HEK293 (cell line): ENCODE measurements around the gene MCM3AP.

Experiments
- CTCF ChIA-PET: fragments of 350-600 bp; formaldehyde crosslinking; extraction: SDS; loops from one replicate; lab custom pipeline; 2021; ENCODE audit warnings: antibody characterized with exemption; lab: Yijun Ruan, JAX
- POLR2A ChIA-PET: fragments of 300-600 bp; formaldehyde crosslinking; extraction: SDS; loops from one replicate; lab custom pipeline; 2020; ENCODE audit warnings: antibody characterized with exemption, inconsistent platforms; lab: Yijun Ruan, JAX
- H3K27ac ChIP-seq: fragments of 200-500 bp; sonication (Bioruptor generic); 2 replicates; pipeline ENCODE4 v1.5.1; 2014; ENCODE audit warnings: low read depth, low read length, control low read depth, inconsistent platforms; ENCODE audit errors: extremely low read depth
- H3K36me3 ChIP-seq, 2 experiments: fragments of 200-500 bp in 1 of 2; sonication (Bioruptor generic) in 1 of 2; 1 replicate in 1 of 2; 2 replicates in 1 of 2; pipeline ENCODE4 v1.5.1; 2014 to 2017; ENCODE audit warnings: inconsistent platforms in 2 of 2, low read length in 2 of 2; ENCODE audit not compliant: control insufficient read depth in 2 of 2, insufficient read depth in 1 of 2
- H3K4me1 ChIP-seq: fragments of 200-500 bp; sonication (Bioruptor generic); 2 replicates; pipeline ENCODE4 v1.5.1; 2014; ENCODE audit warnings: mild to moderate bottlenecking, low read length, inconsistent platforms; ENCODE audit not compliant: control insufficient read depth, insufficient read depth
- H3K4me3 ChIP-seq: 2 replicates; pipeline ENCODE4 v1.5.1; 2011; ENCODE audit warnings: low read depth, mild to moderate bottlenecking, control low read depth, low read length, moderate library complexity
- H3K9me3 ChIP-seq: fragments of 200-500 bp; sonication (Bioruptor generic); 2 replicates; pipeline ENCODE4 v1.5.1; 2014; ENCODE audit warnings: low read depth, low read length, inconsistent platforms; ENCODE audit not compliant: control insufficient read depth, insufficient read depth
- AEBP2 ChIP-seq: fragments of 450-650 bp; formaldehyde crosslinking; IDR thresholded peaks from 2 replicates; pipeline ENCODE4 v1.5.1; 2016; ENCODE audit warnings: missing biosample characterization, missing genetic modification characterization, borderline replicate concordance
- KLF17 ChIP-seq: fragments of 450-650 bp; formaldehyde crosslinking; IDR thresholded peaks from 2 replicates; pipeline ENCODE4 v1.5.1; 2016; ENCODE audit warnings: missing biosample characterization, missing genetic modification characterization
- KLF7 ChIP-seq: fragments of 450-650 bp; formaldehyde crosslinking; IDR thresholded peaks from 2 replicates; pipeline ENCODE4 v1.5.1; 2016; ENCODE audit warnings: missing biosample characterization, missing genetic modification characterization, borderline replicate concordance
- KLF9 ChIP-seq: fragments of 450-650 bp; formaldehyde crosslinking; IDR thresholded peaks from 2 replicates; pipeline ENCODE4 v1.5.1; 2016; ENCODE audit warnings: missing biosample characterization, missing genetic modification characterization, low read depth
- SP2 ChIP-seq: fragments of 450-650 bp; formaldehyde crosslinking; IDR thresholded peaks from 2 replicates; pipeline ENCODE4 v1.5.1; 2016; ENCODE audit warnings: missing biosample characterization, missing genetic modification characterization
- SP7 ChIP-seq: fragments of 450-650 bp; formaldehyde crosslinking; IDR thresholded peaks from 2 replicates; pipeline ENCODE4 v1.5.1; 2016; ENCODE audit warnings: missing biosample characterization, missing genetic modification characterization
- YY2 ChIP-seq: fragments of 450-650 bp; formaldehyde crosslinking; IDR thresholded peaks from 2 replicates; pipeline ENCODE4 v1.5.1; 2016; ENCODE audit warnings: missing biosample characterization, missing genetic modification characterization
- ZNF280D ChIP-seq: fragments of 450-650 bp; formaldehyde crosslinking; IDR thresholded peaks from 2 replicates; pipeline ENCODE4 v1.5.1; 2016; ENCODE audit warnings: missing biosample characterization, missing genetic modification characterization
- ZNF350 ChIP-seq: fragments of 450-650 bp; formaldehyde crosslinking; IDR thresholded peaks from 2 replicates; pipeline ENCODE4 v1.5.0; 2017; ENCODE audit warnings: missing biosample characterization, mild to moderate bottlenecking, missing genetic modification characterization
- ZNF37A ChIP-seq: fragments of 450-650 bp; IDR thresholded peaks from 2 replicates; pipeline ENCODE4 v1.5.1; 2018; ENCODE audit warnings: missing biosample characterization, missing genetic modification characterization
- ZNF48 ChIP-seq: fragments of 450-650 bp; formaldehyde crosslinking; IDR thresholded peaks from 2 replicates; pipeline ENCODE4 v1.5.1; 2016; ENCODE audit warnings: missing biosample characterization, missing genetic modification characterization
- ZNF549 ChIP-seq: fragments of 450-650 bp; IDR thresholded peaks from 2 replicates; pipeline ENCODE4 v1.5.1; 2018; ENCODE audit warnings: missing biosample characterization, missing genetic modification characterization, mild to moderate bottlenecking, inconsistent platforms, moderate library complexity
- ZNF629 ChIP-seq: fragments of 450-650 bp; formaldehyde crosslinking; IDR thresholded peaks from 2 replicates; pipeline ENCODE4 v1.5.1; 2017; ENCODE audit warnings: missing biosample characterization, missing genetic modification characterization
- TF ChIP-seq, protein P1 (sequence below): IDR thresholded peaks from 2 replicates; pipeline ENCODE4 v1.6.1; 2011; ENCODE audit warnings: mild to moderate bottlenecking, low read depth, low read length, borderline replicate concordance
- TF ChIP-seq, protein P2 (sequence below): fragments of 450-650 bp; formaldehyde crosslinking; IDR thresholded peaks from 2 replicates; pipeline ENCODE4 v1.5.1; 2016; ENCODE audit warnings: missing biosample characterization, missing genetic modification characterization
- TF ChIP-seq, protein P3 (sequence below): fragments of 450-650 bp; formaldehyde crosslinking; IDR thresholded peaks from 2 replicates; pipeline ENCODE4 v1.5.1; 2016; ENCODE audit warnings: missing biosample characterization, missing genetic modification characterization

Gene MCM3AP

GRCh38 chr21:46218906-46219590 is 66.4 kb downstream of the MCM3AP start:
- POLR2A ChIA-PET, result interaction anchor here (0.7 kb wide), 2 partner anchors 90 to 148 kb away, joined by 3 read pairs; no protein-coding TSS in a partner anchor
- peaks cover 13 to 40% of the 10 kb centered on the region in 2 experiments; a peak in 2 of 3 replicates for H3K36me3 ChIP-seq
- no peak overlapping the region for H3K4me3 ChIP-seq
- H3K4me1 ChIP-seq, result no peaks in the 10 kb centered on the region
- no peaks in the 10 kb centered on the region for H3K9me3 ChIP-seq
- TF ChIP-seq ZNF549 (tag by site-specific recombination) (no peak), ZNF629 (tag by site-specific recombination) (no peak), ZNF48 (tag by site-specific recombination) (no peak), ZNF350 (tag by site-specific recombination) (no peak), SP2 (peak; percentile 17; the same call in 1 of the 2 replicates)
- CTCF ChIA-PET, result interaction anchor here (1.4 kb wide), 1 partner anchor 66 kb away, joined by 4 read pairs; no protein-coding TSS in a partner anchor
- H3K27ac ChIP-seq, result no peak overlapping the region

- Histone ChIP-seq H3K27ac (no peak overlapping the region), H3K4me1 (no peaks in the 10 kb centered on the region), H3K36me3 (peaks cover 13 to 46% of the 10 kb centered on the region in 2 experiments; a peak in 2 of 3 replicates), H3K4me3 (no peak overlapping the region), H3K9me3 (no peaks in the 10 kb centered on the region)
- ChIA-PET POLR2A (no interaction called here), CTCF (no interaction called here)
- TF ChIP-seq YY2 (tag by site-specific recombination) (no peak), KLF17 (tag by site-specific recombination) (no peak), KLF9 (no peak), ZNF48 (tag by site-specific recombination) (no peak), SP7 (tag by site-specific recombination) (no peak)
- TF ChIP-seq, protein P1, sequence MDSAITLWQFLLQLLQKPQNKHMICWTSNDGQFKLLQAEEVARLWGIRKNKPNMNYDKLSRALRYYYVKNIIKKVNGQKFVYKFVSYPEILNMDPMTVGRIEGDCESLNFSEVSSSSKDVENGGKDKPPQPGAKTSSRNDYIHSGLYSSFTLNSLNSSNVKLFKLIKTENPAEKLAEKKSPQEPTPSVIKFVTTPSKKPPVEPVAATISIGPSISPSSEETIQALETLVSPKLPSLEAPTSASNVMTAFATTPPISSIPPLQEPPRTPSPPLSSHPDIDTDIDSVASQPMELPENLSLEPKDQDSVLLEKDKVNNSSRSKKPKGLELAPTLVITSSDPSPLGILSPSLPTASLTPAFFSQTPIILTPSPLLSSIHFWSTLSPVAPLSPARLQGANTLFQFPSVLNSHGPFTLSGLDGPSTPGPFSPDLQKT, result no peak
Measured at GRCh38 chr21:46217511-46218196, 67.8 kb downstream of the MCM3AP start.

DNA sequence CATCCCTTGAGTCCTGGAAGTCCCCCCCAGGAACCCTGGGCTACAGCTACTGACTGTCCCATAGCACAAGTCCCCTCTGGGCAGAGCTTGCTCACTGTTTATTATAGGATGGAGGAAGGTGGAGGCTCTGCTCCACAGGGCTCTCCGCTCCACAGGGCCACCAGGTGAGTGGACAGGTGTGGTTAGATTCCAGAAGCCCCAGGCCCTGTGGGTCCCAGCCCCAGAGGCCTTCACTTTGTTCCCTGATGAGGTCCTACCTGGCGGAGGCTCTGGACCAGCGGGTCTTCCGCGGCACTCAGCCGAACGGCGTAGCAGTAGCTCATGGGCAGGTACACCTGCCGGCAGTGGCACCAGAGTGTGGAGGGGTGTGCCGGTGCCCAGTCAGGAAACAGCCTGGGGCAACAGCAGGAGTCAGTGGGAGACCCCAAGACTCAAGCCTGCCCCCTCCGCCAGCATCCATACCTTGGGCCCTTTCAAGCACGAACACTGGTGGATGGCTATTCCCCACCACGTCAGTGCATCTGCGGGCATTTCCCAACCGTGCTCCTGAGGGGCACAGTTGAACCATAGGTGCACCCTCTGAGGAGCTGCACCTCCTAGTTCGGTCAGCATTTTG is 69.2 kb downstream of the MCM3AP start:
- POLR2A ChIA-PET, result no interaction called here
- Histone ChIP-seq H3K4me3 (no peak overlapping the region), H3K27ac (no peak overlapping the region), H3K4me1 (no peaks in the 10 kb centered on the region), H3K36me3 (peaks cover 5 to 42% of the 10 kb centered on the region in 2 experiments; a peak in 2 of 3 replicates), H3K9me3 (no peaks in the 10 kb centered on the region)
- CTCF ChIA-PET, result interaction anchor here (2.0 kb wide), 1 partner anchor 63 kb away, joined by 6 read pairs; no protein-coding TSS in a partner anchor
- TF ChIP-seq ZNF280D (tag by site-specific recombination) (no peak), ZNF37A (tag by site-specific recombination) (no peak), AEBP2 (tag by site-specific recombination) (no peak), KLF7 (tag by site-specific recombination) (no peak)
- TF ChIP-seq, protein P2, sequence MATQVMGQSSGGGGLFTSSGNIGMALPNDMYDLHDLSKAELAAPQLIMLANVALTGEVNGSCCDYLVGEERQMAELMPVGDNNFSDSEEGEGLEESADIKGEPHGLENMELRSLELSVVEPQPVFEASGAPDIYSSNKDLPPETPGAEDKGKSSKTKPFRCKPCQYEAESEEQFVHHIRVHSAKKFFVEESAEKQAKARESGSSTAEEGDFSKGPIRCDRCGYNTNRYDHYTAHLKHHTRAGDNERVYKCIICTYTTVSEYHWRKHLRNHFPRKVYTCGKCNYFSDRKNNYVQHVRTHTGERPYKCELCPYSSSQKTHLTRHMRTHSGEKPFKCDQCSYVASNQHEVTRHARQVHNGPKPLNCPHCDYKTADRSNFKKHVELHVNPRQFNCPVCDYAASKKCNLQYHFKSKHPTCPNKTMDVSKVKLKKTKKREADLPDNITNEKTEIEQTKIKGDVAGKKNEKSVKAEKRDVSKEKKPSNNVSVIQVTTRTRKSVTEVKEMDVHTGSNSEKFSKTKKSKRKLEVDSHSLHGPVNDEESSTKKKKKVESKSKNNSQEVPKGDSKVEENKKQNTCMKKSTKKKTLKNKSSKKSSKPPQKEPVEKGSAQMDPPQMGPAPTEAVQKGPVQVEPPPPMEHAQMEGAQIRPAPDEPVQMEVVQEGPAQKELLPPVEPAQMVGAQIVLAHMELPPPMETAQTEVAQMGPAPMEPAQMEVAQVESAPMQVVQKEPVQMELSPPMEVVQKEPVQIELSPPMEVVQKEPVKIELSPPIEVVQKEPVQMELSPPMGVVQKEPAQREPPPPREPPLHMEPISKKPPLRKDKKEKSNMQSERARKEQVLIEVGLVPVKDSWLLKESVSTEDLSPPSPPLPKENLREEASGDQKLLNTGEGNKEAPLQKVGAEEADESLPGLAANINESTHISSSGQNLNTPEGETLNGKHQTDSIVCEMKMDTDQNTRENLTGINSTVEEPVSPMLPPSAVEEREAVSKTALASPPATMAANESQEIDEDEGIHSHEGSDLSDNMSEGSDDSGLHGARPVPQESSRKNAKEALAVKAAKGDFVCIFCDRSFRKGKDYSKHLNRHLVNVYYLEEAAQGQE (tag by site-specific recombination), result no peak
- TF ChIP-seq, protein P3, sequence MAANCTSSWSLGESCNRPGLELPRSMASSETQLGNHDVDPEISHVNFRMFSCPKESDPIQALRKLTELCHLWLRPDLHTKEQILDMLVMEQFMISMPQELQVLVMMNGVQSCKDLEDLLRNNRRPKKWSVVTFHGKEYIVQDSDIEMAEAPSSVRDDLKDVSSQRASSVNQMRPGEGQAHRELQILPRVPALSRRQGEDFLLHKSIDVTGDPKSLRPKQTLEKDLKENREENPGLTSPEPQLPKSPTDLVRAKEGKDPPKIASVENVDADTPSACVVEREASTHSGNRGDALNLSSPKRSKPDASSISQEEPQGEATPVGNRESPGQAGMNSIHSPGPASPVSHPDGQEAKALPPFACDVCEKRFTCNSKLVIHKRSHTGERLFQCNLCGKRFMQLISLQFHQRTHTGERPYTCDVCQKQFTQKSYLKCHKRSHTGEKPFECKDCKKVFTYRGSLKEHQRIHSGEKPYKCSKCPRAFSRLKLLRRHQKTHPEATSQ (tag by site-specific recombination), result no peak
